GM18951 (cell line): ENCODE data around the gene MAPK14.
"Not testable (repeated sequence)": the region's sequence is repeated elsewhere in the genome, so short reads cannot be mapped to it uniquely, and the experiment has no call there.

Experiments
- POLR2A ChIP-seq: IDR thresholded peaks from 4 replicates; pipeline ENCODE4 v1.6.1; 2011; ENCODE audit warnings: mild to moderate bottlenecking; ENCODE audit not compliant: insufficient read length, insufficient read depth; ENCODE audit errors: extremely low read depth
- in situ Hi-C: fragments of 300-500 bp; cut with MboI; formaldehyde crosslinking; loops from one replicate; pipeline ENCODE4 v1.12.0; 2022; ENCODE audit warnings: low sequenced_read_pairs, mixed read lengths, inconsistent platforms; ENCODE audit not compliant: unreplicated experiment

Gene MAPK14

GRCh38 chr6:36025932-36026327 lies 1.7 kb upstream of the MAPK14 start:
- in situ Hi-C loops = loop anchor here (5.0 to 10.0 kb wide), 2 partner anchors 71 to 329 kb away; no protein-coding TSS in a partner anchor
- TF ChIP-seq POLR2A = no peak

- in situ Hi-C loops = loop anchor here (5.0 to 10.0 kb wide), 2 partner anchors 69 to 327 kb away; no protein-coding TSS in a partner anchor
- TF ChIP-seq POLR2A = no peak
Observed at GRCh38 chr6:36028088-36028876, 674 bp downstream of the MAPK14 start.

GRCh38 chr6:36028877-36029324 lies 1.3 kb downstream of the MAPK14 start:
- in situ Hi-C loops = loop anchor here (5.0 to 10.0 kb wide), 2 partner anchors 68 to 326 kb away; no protein-coding TSS in a partner anchor
- TF ChIP-seq POLR2A = no peak

GRCh38 chr6:36029464-36029863 lies 1.9 kb downstream of the MAPK14 start:
- TF ChIP-seq POLR2A = no peak
- in situ Hi-C loops = loop anchor here (5.0 to 10.0 kb wide), 2 partner anchors 68 to 325 kb away; no protein-coding TSS in a partner anchor

DNA sequence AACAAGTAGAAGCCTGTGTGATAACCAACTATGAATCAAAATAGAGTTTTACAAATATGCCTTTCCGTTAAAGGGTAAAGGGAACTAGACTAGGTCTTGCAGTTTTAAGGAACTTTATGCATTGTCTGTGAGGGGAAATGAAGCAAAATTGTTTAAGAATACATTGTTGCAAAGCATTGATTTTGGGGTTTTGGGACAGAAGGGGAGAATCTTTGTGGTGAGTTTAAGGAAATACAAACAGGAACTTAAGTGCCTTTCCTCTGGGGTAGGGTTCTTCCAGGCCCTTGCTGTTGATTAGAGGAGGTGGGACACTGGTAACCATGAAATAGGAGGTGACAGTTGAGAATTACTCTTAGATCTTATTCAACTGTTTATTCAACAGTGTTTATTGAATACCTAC lies 4.7 kb downstream of the MAPK14 start:
- TF ChIP-seq POLR2A = no peak
- in situ Hi-C loops = no loop called here

- in situ Hi-C loops = not testable (repeated sequence)
Observed at GRCh38 chr6:36033144-36033543, 5.5 kb downstream of the MAPK14 start.

DNA sequence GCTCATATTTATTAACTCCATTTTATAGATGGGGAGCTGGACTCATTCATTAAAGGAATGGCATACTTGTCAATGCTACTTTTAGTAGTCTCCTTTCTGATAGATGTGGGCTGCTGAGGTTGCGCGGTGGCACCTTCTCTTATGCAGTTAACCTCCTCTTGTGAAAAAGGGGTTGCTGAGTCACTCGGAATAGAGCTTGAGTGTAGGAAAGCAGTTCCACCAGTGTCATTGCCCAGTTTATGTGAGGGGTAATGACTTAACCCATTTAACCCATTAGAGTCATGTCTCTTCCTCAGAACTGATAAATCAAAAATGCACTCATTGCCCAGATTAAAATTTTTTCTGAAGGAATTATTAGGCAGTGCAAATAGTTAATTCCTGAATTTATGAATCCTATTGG lies 6.3 kb downstream of the MAPK14 start:
- in situ Hi-C loops = no loop called here
- TF ChIP-seq POLR2A = no peak

DNA sequence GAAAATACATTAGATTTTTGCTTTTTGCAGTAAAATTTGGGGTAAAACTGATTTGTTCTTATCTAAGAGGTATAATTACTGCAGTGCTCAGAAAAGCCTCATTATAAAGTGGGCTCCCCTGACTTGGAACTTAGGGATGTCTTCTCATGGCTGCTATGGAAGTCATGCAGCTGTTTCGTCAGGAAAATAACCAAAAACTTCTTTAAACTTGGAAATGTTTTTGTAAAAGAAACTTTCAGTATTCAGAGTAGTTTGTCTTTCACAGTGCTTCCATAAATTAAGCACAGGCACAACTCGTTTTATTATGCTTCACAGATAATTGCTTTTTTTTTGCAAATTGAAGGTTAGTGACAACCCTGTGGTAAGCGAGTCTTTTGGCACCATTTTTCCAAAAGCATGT lies 6.8 kb downstream of the MAPK14 start:
- in situ Hi-C loops = no loop called here
- TF ChIP-seq POLR2A = no peak

DNA sequence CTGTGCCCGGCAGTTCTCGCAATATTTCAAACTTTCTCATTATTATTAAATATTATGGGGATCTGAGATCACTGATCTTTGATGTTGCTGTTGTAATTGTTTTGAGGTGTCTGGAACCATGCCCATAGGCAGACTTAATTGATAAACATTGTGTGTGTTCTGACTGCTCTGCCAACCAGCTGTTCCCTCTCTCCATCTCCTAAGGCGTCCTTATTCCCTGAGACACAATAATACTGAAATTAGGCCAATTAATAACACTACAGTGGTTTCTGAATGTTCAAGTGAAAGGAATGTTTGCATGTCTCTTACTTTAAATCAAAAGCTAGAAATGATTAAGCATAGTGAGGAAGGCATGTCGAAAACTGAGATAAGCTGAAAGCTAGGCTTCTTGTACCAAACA lies 7.6 kb downstream of the MAPK14 start:
- no peak for TF ChIP-seq POLR2A
- in situ Hi-C loops = no loop called here

- TF ChIP-seq POLR2A = no peak
- in situ Hi-C loops = no loop called here
Observed at GRCh38 chr6:36038120-36038876, 10.7 kb downstream of the MAPK14 start.

GRCh38 chr6:36039112-36039511 lies 11.5 kb downstream of the MAPK14 start:
- no peak for TF ChIP-seq POLR2A
- in situ Hi-C loops = no loop called here

GRCh38 chr6:36040958-36041357 lies 13.3 kb downstream of the MAPK14 start:
- TF ChIP-seq POLR2A = no peak
- in situ Hi-C loops = no loop called here

- no peak for TF ChIP-seq POLR2A
- in situ Hi-C loops = no loop called here
Observed at GRCh38 chr6:36042618-36043260, 15.1 kb downstream of the MAPK14 start.

- no peak for TF ChIP-seq POLR2A
- in situ Hi-C loops = no loop called here
Observed at GRCh38 chr6:36049582-36049981, 22.0 kb downstream of the MAPK14 start.

DNA sequence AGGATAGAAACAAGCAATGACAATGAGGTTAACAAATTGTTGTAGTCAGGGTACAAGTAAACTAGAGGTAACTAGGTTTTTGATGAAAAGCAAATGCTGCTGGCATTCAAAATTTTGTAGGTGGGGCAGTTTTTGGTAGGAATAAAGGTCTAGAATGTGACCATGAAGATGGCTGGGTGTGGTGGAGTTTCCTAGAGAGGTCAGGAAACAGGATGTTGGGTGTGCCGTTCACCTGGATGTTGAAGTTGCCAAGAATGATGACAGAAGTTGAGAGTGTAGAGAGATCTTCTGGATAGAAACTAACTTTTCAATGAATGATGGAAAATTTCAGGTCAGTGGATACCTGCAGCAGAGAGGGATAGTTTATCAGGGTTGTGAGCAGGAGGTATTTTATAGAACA lies 22.7 kb downstream of the MAPK14 start:
- TF ChIP-seq POLR2A = no peak
- in situ Hi-C loops = no loop called here
